Measurements from ENCODE around the gene FAM236B. TPM values are rescaled to one million over a fixed set of nuclear protein-coding genes. Genes with fewer than 3 reads are reported as not detected.
"Not testable (repeated sequence)": the region's sequence is repeated elsewhere in the genome, so short reads cannot be mapped to it uniquely, and the experiment has no call there.

FAM236B gene
- total RNA-seq, 1 donor from 2014 or later, result not detected

DNA sequence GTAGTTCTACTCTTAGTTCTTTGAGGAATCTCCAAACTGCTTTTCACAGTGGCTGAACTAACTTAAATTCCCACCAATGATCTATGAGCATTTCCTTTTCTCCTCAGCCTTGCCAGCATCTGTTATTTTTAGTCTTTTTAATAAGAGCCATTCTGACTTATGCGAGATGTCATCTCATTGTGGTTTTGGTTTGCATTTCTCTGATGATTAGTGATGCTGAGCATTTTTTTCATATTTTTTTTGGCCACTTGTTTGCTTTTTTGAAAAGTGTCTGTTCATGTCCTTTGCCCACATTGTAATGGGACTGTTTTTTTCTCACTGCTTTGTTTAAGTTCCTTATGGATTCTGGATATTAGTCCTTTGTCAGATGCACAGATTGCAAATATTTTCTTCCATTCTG lies 46.9 kb downstream of the FAM236B start:
- no peak overlapping the region for H3K4me3 ChIP-seq (ENCODE audit: low read depth, low read length)
- TF ChIP-seq, protein P1, sequence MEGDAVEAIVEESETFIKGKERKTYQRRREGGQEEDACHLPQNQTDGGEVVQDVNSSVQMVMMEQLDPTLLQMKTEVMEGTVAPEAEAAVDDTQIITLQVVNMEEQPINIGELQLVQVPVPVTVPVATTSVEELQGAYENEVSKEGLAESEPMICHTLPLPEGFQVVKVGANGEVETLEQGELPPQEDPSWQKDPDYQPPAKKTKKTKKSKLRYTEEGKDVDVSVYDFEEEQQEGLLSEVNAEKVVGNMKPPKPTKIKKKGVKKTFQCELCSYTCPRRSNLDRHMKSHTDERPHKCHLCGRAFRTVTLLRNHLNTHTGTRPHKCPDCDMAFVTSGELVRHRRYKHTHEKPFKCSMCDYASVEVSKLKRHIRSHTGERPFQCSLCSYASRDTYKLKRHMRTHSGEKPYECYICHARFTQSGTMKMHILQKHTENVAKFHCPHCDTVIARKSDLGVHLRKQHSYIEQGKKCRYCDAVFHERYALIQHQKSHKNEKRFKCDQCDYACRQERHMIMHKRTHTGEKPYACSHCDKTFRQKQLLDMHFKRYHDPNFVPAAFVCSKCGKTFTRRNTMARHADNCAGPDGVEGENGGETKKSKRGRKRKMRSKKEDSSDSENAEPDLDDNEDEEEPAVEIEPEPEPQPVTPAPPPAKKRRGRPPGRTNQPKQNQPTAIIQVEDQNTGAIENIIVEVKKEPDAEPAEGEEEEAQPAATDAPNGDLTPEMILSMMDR (IDR thresholded peaks at IDR 0.05; ENCODE audit: insufficient read depth, low read length, poor library complexity, severe bottlenecking), result no peak
- no peak for DNase-seq (ENCODE audit: low read depth)

DNA sequence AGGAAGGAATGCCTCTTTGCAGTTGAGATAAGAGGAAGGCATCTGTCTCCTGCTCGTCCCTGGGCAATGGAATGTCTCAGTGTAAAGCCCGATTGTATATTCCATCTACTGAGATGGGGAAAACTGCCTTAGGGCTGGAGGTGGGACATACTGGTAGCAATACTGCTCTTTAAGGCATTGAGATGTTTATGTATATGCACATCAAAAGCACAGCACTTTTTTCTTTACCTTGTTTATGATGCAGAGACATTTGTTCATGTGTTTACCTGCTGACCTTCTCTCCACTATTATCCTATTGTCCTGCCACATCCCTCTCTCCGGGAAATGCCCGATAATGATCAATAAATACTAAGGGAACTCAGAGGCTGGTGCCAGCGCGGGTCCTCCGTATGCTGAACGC lies 48.8 kb downstream of the FAM236B start:
- DNase-seq (ENCODE audit: low read depth); H3K4me3 ChIP-seq (ENCODE audit: low read depth, low read length); H3K27me3 ChIP-seq (ENCODE audit: control insufficient read depth, insufficient read depth, low read length); H3K36me3 ChIP-seq (ENCODE audit: control insufficient read depth, insufficient read depth, low read length): not testable (repeated sequence)

More for the DNA sequence above, 46.9 kb downstream of the FAM236B start:
- no peaks in the 10 kb centered on the region for H3K36me3 ChIP-seq (ENCODE audit: control insufficient read depth, insufficient read depth, low read length)
- no peaks in the 10 kb centered on the region for H3K27me3 ChIP-seq (ENCODE audit: control insufficient read depth, insufficient read depth, low read length)

Other genes starting within 250 kb of the FAM236B start
- gene HDAC8, start 209.8 kb downstream of the FAM236B start, total RNA-seq, result 19.9 and 22.3 TPM in 2 replicates
- 6.4 TPM in 2 replicates for gene PHKA1, start 68.4 kb downstream of the FAM236B start, total RNA-seq
- not detected in 2 replicates for gene DMRTC1B, start 5.8 kb downstream of the FAM236B start, total RNA-seq
- not detected in 2 replicates for gene FAM236D, start 25.6 kb upstream of the FAM236B start, total RNA-seq
- not detected in 2 replicates for gene FAM236C, start 130.0 kb upstream of the FAM236B start, total RNA-seq
- gene FAM236A, start 155.5 kb upstream of the FAM236B start, total RNA-seq, result not detected in 2 replicates
- gene DMRTC1, start 161.2 kb upstream of the FAM236B start, total RNA-seq, result not detected in 2 replicates
- 0.17 TPM in 1 of 2 replicates, not detected in the other for gene PABPC1L2B, start 220.3 kb upstream of the FAM236B start, total RNA-seq